GM18907 (cell line): ENCODE data around the gene KIRREL3.
A peak's percentile ranks its signal among the peaks of the same experiment; 100 is the strongest.

Experiments used
- ATAC-seq: cut with Tn5 transposase; IDR thresholded peaks from one replicate; pipeline ENCODE4 v1.9.1; 2021; ENCODE audit warnings: mild to moderate bottlenecking, moderate library complexity; ENCODE audit not compliant: unreplicated experiment

Gene KIRREL3

GRCh38 chr11:126497581-126498122 is 502.9 kb downstream of the KIRREL3 start:
- no peak for ATAC-seq

DNA sequence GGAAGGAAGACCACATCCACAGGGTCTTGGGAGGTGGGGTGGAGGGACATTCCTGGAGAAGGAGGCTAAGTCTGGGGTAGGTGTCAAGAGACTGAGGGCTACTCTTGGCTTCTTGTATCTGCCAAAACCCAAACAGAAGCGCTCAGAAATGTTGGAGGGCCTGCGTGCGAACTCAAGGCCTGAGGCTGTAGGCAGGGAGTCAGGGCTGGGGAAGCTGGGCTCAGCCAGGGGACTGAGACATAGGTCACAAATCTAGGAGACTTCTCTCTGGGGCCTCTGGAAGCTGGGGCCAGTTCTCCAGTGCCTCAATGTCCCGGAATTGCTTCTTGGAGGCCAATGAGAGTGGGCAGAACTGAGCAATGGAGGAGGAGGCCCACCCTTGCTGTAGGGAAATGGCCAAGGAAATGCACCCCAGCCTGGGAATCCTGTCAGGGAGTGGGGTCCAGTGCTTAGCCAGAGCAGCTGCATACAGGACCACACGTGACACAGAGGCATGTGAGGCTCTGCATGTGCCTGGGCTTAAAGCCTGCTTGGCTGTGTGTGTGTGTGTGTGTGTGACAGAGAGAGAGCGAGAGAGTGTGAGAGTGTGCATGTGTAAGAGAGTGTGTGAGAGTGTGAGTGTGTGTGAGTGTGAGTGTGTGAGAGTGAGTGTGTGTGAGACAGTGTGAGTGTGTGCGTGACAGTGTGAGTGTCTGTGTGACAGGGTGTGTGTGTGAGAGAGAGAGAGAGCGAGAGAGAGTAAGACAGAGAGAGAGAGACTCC is 503.8 kb downstream of the KIRREL3 start:
- ATAC-seq: no peak

GRCh38 chr11:126495281-126496220 is 505.0 kb downstream of the KIRREL3 start:
- no peak for ATAC-seq

DNA sequence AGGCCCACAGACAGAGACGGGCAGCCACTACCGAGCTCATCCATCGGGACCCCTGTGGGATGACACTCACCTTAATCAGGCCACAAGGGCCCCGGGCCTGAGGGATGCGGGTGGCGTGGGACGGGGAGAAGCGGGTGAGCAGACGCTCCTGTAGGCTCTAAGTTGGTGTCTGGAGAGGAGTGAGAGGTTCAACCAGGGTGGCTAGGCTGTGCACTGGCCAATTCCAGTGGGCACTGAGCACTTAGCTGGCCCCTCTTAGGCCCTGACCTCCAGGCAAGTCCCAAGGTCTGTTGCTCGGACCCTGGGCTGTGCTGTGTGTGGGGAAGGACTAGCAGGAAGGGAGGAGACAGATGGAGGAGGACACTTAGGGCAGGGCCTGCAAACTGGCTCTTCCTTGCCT is 505.7 kb downstream of the KIRREL3 start:
- ATAC-seq: no peak

DNA sequence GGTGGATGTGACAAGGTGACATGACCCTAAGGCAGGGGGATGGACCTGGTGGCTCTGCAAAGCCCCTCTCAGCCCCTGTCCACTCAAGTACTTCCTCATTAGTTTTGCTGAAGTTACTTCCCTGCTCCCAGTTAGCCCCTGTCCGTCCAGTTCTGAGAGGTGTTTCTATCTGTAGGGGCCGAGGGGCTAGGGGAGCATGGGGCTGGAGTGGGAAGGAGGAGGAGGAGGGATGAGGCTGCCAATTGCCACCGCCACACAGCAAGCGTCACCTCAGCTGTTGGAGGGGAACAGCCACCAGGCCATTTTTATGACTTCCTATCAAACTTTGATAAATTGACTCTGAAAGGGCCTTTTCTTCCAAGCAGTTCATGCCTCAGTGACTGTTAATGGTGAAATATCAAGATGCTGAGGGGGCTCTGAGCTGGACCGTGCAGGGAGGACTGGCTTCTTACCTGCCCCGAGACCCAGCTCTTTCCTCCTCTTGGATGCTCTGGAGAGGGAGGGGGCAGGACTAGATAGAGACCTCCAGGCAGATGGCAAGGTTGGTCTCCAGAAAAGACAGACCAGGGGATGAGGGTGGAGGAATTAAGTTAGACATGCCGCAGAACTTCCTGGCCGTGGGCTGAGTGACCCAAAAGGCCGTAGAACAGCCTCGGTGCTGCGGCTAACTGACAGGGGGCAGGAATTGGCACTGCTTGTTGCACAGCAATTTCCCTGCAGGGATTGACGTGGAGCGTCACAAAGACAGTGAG is 508.1 kb downstream of the KIRREL3 start:
- ATAC-seq: no peak

GRCh38 chr11:126491092-126491491 is 509.5 kb downstream of the KIRREL3 start:
- ATAC-seq: no peak

GRCh38 chr11:126489836-126490660 is 510.5 kb downstream of the KIRREL3 start:
- ATAC-seq: no peak

DNA sequence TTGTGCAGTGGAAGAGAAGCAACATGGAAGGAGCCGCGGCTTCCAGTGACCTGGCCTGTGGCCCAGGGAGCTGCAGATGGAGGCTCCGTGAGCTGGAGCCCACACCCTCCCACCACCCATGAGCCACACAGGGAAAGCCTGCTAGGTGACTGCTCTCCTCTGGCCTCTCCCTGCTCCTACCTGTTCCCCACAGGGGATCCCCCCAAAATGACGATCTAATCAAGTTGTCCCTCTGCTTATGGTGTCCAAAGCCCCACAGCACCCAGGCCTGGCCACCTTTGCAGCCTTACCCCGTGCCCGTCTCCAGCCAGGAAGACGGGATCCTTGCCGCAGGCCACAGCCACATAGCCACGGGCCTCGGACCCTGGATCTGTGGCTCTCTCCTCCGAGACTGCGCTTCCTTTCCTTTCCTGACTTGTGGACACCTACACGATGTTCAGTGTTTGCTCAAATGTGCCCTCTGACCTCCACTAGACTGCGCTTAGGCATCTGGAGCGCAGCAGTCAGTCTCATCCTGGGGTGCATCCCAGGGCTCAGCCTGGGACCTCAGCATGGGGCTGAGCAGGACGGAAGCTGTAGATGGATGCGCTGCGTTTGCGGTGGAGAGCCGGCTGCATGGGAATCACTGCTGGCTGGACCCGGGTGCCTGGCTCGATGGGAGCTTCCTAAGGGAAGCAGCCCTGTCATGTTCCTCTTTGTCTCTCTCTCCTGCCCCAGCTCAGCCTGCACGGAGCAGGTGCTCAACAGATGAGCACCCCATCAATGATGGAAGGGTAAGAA is 511.8 kb downstream of the KIRREL3 start:
- no peak for ATAC-seq

- ATAC-seq: no peak
Observed at GRCh38 chr11:126487711-126488110, 512.9 kb downstream of the KIRREL3 start.

DNA sequence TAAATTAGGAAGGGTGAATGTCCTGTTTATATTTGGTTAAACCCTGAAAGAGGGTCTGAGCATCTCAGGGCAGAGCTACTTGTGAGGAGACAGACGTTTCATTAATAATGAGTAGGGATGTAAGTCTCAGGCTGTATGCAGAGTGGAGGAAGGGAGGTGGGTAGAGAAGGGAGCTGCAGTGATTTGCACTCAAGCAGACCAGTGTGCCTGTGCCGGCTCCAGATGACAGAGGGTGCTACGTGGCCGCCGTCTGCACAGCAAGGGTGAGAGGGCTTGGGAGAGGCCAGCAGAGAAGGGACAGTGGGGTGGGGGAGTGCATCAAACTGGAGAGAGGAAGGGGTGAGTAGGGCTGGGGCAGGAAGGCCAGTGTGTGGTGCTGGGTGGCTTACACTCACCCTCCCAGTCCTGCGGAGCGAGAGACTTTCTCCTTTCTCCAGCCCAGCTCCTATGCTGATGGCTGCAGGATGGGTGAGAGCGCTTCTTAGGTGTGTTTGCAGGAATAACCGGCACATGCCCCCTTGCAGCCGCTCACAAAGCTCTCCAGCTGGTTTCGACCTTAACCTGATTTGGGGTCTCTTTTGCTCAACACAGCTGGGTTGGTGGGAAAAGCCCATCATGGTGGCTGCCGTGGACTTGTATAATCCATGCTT is 514.5 kb downstream of the KIRREL3 start:
- no peak for ATAC-seq

- peak; percentile 39 for ATAC-seq
Observed at GRCh38 chr11:126485021-126485792, 515.4 kb downstream of the KIRREL3 start.

DNA sequence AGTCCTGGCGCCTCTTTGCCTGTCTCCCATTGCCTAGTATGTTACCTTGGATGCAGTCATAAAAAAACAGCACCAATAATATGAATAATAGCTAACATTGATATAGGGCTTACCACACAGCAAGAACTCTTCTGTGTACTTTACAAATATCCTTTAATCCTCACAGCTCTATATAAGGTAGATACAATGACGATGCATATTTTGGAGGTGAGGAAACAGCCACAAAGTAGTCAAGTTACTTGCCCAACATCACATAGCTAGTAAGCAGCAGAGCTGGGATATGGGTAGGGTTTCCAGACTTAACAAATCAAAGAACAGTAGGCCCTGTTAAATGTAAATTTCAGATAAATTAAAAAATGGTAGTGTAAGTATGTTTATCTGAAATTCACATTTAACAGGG is 516.3 kb downstream of the KIRREL3 start:
- ATAC-seq: no peak

DNA sequence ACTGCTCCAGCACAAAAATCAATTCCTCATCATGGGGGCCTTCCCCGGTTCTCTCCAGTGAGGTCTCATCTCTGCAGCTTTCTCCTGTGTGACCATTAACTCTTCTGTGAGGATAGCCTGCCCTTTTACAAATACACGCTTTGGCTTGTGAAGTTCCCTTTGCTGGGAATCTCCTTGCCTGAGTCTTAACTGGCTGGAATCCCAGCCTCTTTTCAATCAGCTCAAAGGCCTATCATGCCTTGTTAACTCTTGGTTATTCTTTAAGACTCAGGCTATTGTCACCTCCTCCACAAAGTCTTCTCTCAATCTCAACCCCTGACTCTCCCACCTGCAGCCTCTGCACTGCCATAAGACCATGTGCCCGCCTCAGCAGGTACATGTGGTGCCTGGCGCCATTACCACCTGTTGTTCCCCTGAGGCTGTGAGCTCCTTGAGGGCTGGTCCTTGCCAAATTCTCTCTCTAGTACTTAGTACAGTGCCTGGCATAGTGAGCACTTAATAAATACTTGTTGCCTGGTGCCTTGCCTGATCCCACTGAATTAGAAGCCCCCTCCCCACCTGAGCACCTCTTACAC is 516.9 kb downstream of the KIRREL3 start:
- ATAC-seq: no peak

GRCh38 chr11:126482586-126483108 is 517.9 kb downstream of the KIRREL3 start:
- ATAC-seq: no peak

GRCh38 chr11:126481303-126481680 is 519.3 kb downstream of the KIRREL3 start:
- no peak for ATAC-seq

GRCh38 chr11:126480410-126481302 is 519.9 kb downstream of the KIRREL3 start:
- peak; percentile 79 for ATAC-seq
